HS-5 (cell line): ENCODE measurements around the gene CHD8.
"Not testable (repeated sequence)": the region's sequence is repeated elsewhere in the genome, so short reads cannot be mapped to it uniquely, and the experiment has no call there.

Experiments
- DNase-seq: peaks from one replicate; pipeline ENCODE4 v3.0.0-alpha.2; 2012; ENCODE audit warnings: low read depth

CHD8 gene

DNA sequence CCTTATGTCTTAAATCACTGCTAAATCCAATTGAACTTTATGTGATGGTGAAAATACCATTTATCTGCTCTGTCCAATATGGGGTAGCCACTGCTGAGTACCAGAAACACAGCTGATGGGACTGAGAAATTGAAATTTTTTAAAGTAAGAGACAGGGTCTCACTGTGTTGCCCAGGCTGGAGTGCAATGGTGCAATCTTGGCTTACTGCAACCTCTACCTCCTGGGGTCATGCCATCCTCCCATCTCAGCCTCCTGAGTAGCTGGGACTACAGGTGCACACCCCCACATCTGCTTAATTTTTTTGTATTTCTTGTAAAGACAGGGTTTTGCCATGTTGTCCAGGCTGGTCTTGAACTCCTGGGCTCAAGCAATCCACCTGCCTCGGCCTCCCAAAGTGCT lies 83.1 kb downstream of the CHD8 start:
- not testable (repeated sequence) for DNase-seq

- no peak for DNase-seq
Measured at GRCh38 chr14:21369949-21370679, 85.8 kb downstream of the CHD8 start.

DNA sequence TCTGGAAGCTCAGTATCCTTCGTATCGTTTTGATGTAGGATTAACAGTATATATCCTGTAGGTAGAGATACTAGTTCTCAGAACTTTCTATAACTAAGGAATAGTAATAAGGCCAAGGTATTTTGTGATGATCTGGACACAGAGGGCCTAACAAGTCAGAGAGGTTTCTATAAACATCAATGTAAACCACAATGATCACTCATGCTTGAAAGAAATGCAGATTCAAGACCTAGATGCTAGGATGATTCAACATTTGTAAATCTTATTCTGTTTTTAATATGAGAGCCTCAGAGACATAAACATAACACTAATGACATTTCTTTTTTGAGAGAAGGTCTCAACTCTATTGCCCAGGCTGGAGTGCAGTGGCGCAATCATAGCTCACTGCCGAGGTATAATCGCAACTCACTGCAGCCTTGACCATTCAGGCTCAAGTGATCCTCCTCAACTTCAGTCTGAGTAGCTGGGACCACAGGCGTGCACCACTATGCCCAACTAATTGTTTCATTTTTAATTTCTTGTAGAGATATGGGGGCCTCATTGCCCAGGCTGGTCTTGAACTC lies 88.3 kb downstream of the CHD8 start:
- DNase-seq: no peak

DNA sequence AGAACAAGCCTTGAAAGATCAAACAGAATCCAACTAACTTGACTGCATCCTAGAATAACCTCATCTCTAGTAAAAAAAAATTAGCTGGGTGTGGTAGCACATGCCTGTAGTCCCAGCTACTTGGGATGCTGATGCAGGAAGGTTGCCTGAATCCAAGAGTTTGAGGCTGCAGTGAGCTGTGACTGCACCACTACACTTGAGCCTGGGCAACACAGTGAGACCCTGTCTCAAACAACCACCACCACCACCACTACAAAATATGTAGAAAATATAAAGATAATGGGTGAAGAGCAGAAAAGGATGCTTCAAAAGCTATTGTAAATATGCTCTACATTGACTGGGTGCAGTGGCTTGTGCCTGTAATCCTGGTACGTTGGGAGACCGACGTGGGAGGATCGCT lies 99.4 kb downstream of the CHD8 start:
- no peak for DNase-seq

GRCh38 chr14:21352587-21352986 lies 103.3 kb downstream of the CHD8 start:
- no peak for DNase-seq

- no peak for DNase-seq
Measured at GRCh38 chr14:21350539-21350938, 105.4 kb downstream of the CHD8 start.

GRCh38 chr14:21347201-21347600 lies 108.7 kb downstream of the CHD8 start:
- no peak for DNase-seq

GRCh38 chr14:21346532-21347135 lies 109.3 kb downstream of the CHD8 start:
- no peak for DNase-seq

- no peak for DNase-seq
Measured at GRCh38 chr14:21343035-21343794, 112.7 kb downstream of the CHD8 start.
